ENCODE data around the gene AURKAIP1.

GRCh38 chr1:1359308-1359663 is 15.7 kb downstream of the AURKAIP1 start:
- no peak for TF ChIP-seq EZH2 (IDR thresholded peaks at IDR 0.05; ENCODE audit: low read length, missing control alignments)
- TF ChIP-seq, protein P1, sequence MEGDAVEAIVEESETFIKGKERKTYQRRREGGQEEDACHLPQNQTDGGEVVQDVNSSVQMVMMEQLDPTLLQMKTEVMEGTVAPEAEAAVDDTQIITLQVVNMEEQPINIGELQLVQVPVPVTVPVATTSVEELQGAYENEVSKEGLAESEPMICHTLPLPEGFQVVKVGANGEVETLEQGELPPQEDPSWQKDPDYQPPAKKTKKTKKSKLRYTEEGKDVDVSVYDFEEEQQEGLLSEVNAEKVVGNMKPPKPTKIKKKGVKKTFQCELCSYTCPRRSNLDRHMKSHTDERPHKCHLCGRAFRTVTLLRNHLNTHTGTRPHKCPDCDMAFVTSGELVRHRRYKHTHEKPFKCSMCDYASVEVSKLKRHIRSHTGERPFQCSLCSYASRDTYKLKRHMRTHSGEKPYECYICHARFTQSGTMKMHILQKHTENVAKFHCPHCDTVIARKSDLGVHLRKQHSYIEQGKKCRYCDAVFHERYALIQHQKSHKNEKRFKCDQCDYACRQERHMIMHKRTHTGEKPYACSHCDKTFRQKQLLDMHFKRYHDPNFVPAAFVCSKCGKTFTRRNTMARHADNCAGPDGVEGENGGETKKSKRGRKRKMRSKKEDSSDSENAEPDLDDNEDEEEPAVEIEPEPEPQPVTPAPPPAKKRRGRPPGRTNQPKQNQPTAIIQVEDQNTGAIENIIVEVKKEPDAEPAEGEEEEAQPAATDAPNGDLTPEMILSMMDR (conservative IDR thresholded peaks at IDR 0.05 in 1 of 2, IDR thresholded peaks at IDR 0.05 in 1 of 2; ENCODE audit: low read depth in 1 of 2, low read length in 2 of 2): no peak
